NCI-H524 (cell line): ENCODE measurements around the gene RAB1A.
"Not testable (repeated sequence)": the region's sequence is repeated elsewhere in the genome, so short reads cannot be mapped to it uniquely, and the experiment has no call there.

Source experiments
- DNase-seq, 2 experiments: peaks; one replicate each; lab custom pipeline; 2025; lab: John Stamatoyannopoulos, UW

RAB1A gene

GRCh38 chr2:65136253-65136652, 6.3 kb upstream of the RAB1A start:
- no peak for DNase-seq

DNA sequence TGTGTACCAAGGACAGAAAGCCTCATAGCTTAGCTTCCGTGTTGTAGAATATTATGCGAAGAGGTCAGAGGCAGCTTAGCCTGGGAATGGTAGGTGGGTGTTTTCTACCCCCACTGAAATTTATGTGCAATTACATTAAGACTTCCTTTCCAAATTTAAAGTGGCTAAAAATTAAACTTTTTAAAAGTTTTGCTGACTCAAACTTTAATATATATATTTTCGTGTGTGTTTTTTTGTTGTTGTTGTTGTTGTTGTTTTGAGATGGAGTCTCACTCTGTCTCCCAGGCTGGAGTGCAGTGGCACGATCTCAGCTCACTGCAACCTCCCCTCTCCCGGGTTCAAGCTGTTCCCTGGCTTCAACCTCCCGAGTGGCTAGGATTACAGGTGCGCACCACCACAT, 4.3 kb upstream of the RAB1A start:
- DNase-seq = no peak

- no peak for DNase-seq
These were observed 3.7 kb upstream of the RAB1A start for GRCh38 chr2:65133626-65134025.

GRCh38 chr2:65132930-65133329, 3.0 kb upstream of the RAB1A start:
- not testable (repeated sequence) for DNase-seq

- peak in 1 of 2 experiments; percentile 75 for DNase-seq
These were observed 814 bp upstream of the RAB1A start for GRCh38 chr2:65130664-65131175.

- peak in 1 of 2 experiments; percentile 27 for DNase-seq
These were observed 550 bp downstream of the RAB1A start for GRCh38 chr2:65129286-65129825.

DNA sequence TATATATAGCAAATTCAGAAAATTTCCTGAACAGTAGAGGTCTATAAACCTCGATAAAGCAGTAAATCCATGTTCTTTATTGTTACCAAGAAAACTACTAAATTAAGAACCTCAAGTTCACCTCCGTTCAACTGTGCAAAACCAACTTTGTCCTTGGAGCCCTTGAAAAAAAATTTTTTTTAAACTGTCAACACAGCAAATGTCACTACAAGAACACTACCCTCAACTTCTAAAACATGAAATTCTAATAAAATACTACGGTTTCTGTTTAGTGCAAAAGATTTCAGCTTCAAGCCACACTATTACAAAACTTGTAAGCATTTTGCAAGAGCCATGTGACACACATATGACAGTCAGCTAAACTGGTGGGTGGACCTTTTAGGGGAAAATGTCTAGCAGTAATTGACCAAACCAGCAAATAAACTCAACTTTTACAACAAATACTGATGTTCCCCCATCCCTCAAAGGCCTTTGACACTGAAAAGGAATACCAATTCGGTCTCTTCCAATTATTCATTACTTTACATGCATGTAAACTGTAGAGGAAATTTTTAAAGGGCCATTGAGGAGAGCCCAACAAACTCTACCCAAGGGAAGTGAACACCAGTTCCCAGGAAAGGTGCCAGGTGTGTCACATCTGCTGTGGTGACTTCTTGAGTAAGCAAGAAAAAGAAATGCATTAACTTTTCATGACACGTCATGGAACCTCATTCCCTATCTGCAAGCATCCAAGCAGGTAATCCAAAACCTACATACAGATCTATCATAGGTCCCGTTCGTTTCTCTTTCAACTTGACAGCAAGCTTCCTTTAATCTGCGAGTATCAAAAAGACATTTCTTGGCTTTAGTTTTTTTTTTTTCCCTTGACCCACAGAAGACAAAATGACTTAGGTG, 1.4 kb downstream of the RAB1A start:
- DNase-seq = peak in 1 of 2 experiments; percentile 1

- DNase-seq = not testable (repeated sequence)
These were observed 4.4 kb downstream of the RAB1A start for GRCh38 chr2:65125457-65125856.

DNA sequence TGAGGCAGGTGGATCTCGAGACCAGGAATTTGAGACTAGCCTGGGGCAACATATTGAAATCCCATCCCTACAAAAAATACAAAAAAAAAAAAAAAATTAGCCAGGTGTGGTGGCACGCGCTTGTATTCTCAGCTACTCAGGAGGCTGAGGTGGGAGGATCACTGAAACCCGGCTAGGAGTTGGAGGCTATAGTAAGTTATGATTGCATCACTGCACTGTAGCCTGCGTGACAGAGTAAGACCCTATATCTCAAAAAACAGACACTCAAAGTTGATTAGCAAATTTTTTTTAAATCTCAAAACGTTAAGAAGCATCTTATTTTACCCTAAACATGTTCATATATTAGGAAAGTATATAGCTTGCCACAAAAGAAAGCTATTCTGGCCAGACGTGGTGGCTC, 7.6 kb downstream of the RAB1A start:
- no peak for DNase-seq

DNA sequence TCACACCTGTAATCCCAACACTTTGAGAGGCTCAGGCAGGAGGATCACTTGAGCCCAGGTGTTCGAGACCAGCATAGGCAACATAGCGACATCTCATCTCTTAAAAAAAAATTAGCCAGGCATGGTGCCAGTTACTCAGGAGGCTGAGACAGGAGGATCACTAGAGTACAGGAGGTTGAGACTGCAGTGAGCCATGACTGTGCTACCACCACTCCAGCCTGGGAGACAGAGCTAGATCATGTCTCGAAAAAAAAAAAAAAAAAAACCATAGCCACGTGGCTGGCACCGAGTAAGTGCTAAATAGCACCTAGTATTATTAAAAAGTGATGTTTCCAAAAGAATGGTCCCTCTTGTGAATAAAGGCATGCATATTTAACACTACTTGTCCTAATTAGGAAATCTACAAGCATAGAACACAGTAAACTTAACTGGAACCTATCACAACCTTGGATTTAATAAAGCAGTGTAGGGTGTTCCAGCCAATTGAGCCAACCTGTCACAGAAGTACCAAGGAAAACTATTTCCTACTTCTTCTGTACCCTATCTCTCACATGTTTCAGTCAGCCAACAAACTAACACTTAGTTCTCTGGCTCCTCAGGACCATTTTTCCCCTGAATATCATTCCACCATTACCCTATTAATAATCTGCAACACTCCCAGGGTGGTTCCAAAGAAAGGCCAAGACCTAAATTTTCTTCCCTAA, 8.8 kb downstream of the RAB1A start:
- DNase-seq = no peak

DNA sequence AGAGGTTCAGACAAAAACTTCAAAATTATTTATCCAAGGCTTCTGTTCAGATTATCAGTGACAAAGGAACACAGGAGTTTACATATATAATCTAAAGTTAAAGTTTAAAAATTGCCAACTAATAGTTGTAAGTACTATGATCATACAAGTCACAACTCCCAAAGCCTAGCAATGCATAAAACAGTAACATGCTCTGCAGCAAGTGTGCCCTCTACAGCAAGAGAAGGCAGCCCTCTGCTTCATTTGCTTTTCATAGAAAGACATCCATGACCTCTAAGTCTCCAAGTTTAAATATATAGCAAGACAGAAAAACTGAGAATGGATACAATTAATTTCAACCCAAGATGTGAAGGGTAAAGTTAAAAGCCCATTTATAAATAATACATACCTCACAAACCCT, 13.3 kb downstream of the RAB1A start:
- no peak for DNase-seq

DNA sequence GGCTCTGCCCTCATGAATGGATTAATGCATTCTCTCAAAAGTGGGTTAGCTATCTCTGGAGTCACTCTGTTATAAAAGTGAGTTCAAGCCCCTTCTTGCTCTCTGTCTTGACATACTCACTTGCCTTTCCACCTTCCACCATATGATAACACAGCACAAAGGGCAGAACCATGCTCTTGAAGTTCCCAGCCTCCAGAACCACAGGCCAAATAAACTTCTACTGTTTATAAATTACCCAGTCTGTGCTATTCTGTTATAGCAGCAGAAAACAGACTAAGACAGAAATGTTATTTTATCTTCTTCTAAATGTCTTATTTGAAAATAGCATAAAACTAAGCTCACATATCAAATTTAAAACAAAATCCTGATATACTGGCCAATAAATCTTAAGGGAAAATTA, 15.0 kb downstream of the RAB1A start:
- no peak for DNase-seq

- DNase-seq = no peak
These were observed 16.1 kb downstream of the RAB1A start for GRCh38 chr2:65113816-65114215.

- no peak for DNase-seq
These were observed 16.7 kb downstream of the RAB1A start for GRCh38 chr2:65113229-65113628.

GRCh38 chr2:65112633-65113032, 17.3 kb downstream of the RAB1A start:
- DNase-seq = no peak

GRCh38 chr2:65108780-65109179, 21.1 kb downstream of the RAB1A start:
- no peak for DNase-seq

DNA sequence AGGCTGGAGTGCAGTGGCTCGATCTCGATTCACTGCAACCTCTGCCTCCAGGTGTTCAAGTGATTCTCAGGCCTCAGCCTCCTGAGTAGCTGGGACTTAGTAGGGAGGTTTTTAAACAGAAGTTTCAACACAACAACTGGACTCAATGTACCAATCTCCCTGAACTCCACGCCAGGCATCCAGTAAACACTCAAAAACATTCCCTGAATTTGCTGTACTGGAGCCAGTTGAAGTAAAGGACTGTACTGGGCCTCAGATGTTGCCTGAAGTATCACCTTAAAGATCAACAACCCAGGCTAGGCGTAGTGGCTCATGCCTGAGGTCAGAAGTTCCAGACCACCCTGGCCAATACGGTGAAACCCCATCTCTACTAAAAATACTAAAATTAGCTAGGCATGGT, 22.4 kb downstream of the RAB1A start:
- DNase-seq = no peak

GRCh38 chr2:65103013-65103715, 26.7 kb downstream of the RAB1A start:
- DNase-seq = peak; percentile 27 to 39

- no peak for DNase-seq
These were observed 28.8 kb downstream of the RAB1A start for GRCh38 chr2:65101071-65101470.

GRCh38 chr2:65098741-65099140, 31.2 kb downstream of the RAB1A start:
- DNase-seq = no peak

GRCh38 chr2:65097844-65098243, 32.1 kb downstream of the RAB1A start:
- DNase-seq = no peak

DNA sequence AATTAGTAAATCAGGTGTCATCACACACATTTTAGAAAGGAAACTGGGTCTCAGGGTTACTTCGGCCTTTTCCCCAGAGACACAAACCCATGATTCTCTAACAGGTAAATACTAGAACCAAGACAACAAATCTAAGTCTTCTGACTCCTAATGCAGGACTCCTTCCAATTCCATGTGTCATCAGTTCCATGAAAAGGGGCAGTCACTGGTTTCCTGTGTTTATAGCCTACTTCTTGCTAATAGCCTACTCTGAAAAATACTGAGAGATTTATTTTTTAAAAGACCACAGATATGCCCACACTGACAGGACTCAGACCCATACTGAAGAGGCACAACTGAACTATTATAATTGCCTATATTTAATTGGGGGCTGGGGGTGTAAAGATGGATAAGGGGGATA, 33.0 kb downstream of the RAB1A start:
- DNase-seq = no peak
